Chondrocyte (in vitro differentiated cells): ENCODE measurements around the gene CNOT4. TPM values are rescaled to one million over a fixed set of nuclear protein-coding genes. Genes with fewer than 3 reads are reported as not detected.

Source experiments
- DNase-seq: peaks from one replicate; pipeline ENCODE4 v3.0.0; 2021; ENCODE audit warnings: mixed read lengths, low spot score
- H3K27ac Mint-ChIP-seq: one replicate; pipeline ENCODE4 v1.8.0; 2021; ENCODE audit warnings: mild to moderate bottlenecking, moderate library complexity, mixed read lengths; ENCODE audit not compliant: unreplicated experiment
- H3K27me3 Mint-ChIP-seq: 2 replicates; pipeline ENCODE4 v1.8.0; 2021; ENCODE audit warnings: low read depth, mixed read lengths
- H3K36me3 Mint-ChIP-seq: 2 replicates; pipeline ENCODE4 v1.8.0; 2021; ENCODE audit warnings: low read depth, mixed read lengths
- H3K4me1 Mint-ChIP-seq: 2 replicates; pipeline ENCODE4 v1.8.0; 2021; ENCODE audit warnings: low read depth, mild to moderate bottlenecking, mixed read lengths
- H3K4me3 Mint-ChIP-seq: one replicate; pipeline ENCODE4 v1.8.0; 2021; ENCODE audit warnings: mild to moderate bottlenecking, moderate library complexity, mixed read lengths; ENCODE audit not compliant: unreplicated experiment
- H3K9me3 Mint-ChIP-seq: 2 replicates; pipeline ENCODE4 v1.8.0; 2021; ENCODE audit warnings: low read depth, mixed read lengths
- CTCF ChIP-seq: fragments of 200-600 bp; sonication (generic); IDR thresholded peaks from 2 replicates; pipeline ENCODE4 v1.5.0; 2021; ENCODE audit warnings: antibody characterized with exemption, mild to moderate bottlenecking, moderate library complexity
- total RNA-seq: library from RNA; stranded (reverse); gene quantifications from 3 replicates; pipeline ENCODE4 v1.2.1, GENCODE V29; 2021

The CNOT4 gene
- total RNA-seq, 1 donor from 2014 or later, result 17.8 TPM

GRCh38 chr7:135337506-135337905, 172.4 kb downstream of the CNOT4 start:
- Mint-ChIP-seq H3K9me3 (no peaks in the 10 kb centered on the region), H3K27ac (no peak overlapping the region)
- no peak for DNase-seq

DNA sequence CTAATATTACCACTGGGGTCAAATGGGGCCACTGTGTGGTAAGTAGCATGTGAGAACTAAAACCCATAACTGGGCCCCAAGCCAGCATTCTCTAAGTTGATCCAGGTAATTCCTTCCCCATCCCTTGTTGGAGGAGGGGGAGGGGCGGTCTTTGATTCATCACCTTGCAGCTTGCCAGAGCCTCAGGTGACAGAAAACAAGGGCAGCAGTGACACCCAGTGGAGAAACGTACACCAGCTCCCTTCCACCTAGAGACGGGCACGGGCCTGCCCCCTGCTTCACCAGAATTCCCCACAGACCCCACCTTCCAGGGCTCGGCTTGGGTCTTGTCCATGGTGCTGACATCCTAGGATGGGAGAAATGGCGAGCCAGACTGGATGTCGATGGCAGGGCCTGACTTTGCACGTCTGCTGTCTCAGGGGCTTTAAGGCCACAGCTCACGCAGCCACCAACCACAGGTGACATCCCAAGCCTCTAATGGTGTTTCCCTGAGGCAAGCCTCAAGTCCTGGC, 174.2 kb downstream of the CNOT4 start:
- Mint-ChIP-seq H3K27me3 (peaks cover 9% of the 10 kb centered on the region), H3K36me3 (no peaks in the 10 kb centered on the region), H3K27ac (no peak overlapping the region), H3K9me3 (no peaks in the 10 kb centered on the region), H3K4me1 (no peaks in the 10 kb centered on the region), H3K4me3 (no peak overlapping the region)
- no peak for DNase-seq
- TF ChIP-seq CTCF, result peak; percentile 56

More at GRCh38 chr7:135337506-135337905, 172.4 kb downstream of the CNOT4 start:
- no peaks in the 10 kb centered on the region for H3K36me3 Mint-ChIP-seq
- no peak overlapping the region for H3K4me3 Mint-ChIP-seq
- no peak for TF ChIP-seq CTCF
- H3K4me1 Mint-ChIP-seq, result no peaks in the 10 kb centered on the region
- H3K27me3 Mint-ChIP-seq, result peaks cover 10% of the 10 kb centered on the region

- no peaks in the 10 kb centered on the region for H3K9me3 Mint-ChIP-seq
- H3K27me3 Mint-ChIP-seq, result peaks cover 9% of the 10 kb centered on the region
- H3K27ac Mint-ChIP-seq, result no peak overlapping the region
- no peaks in the 10 kb centered on the region for H3K36me3 Mint-ChIP-seq
- no peak overlapping the region for H3K4me3 Mint-ChIP-seq
- TF ChIP-seq CTCF, result no peak
- H3K4me1 Mint-ChIP-seq, result no peaks in the 10 kb centered on the region
- no peak for DNase-seq
Measured at GRCh38 chr7:135334830-135335543, 174.9 kb downstream of the CNOT4 start.

GRCh38 chr7:135333946-135334345, 176.0 kb downstream of the CNOT4 start:
- Mint-ChIP-seq H3K27ac (no peak overlapping the region), H3K4me3 (no peak overlapping the region), H3K27me3 (peaks cover 12% of the 10 kb centered on the region), H3K36me3 (no peaks in the 10 kb centered on the region), H3K9me3 (no peaks in the 10 kb centered on the region), H3K4me1 (no peaks in the 10 kb centered on the region)
- TF ChIP-seq CTCF, result no peak
- DNase-seq, result no peak

- TF ChIP-seq CTCF, result no peak
- Mint-ChIP-seq H3K27me3 (peaks cover 12% of the 10 kb centered on the region), H3K27ac (no peak overlapping the region), H3K9me3 (no peaks in the 10 kb centered on the region), H3K4me1 (no peaks in the 10 kb centered on the region), H3K36me3 (no peaks in the 10 kb centered on the region), H3K4me3 (no peak overlapping the region)
- DNase-seq, result no peak
Measured at GRCh38 chr7:135333200-135333599, 176.7 kb downstream of the CNOT4 start.
